NT2/D1 (cell line): ENCODE data around the gene SIK2.

Experiments
- SUZ12 ChIP-seq: IDR thresholded peaks from 2 replicates; pipeline ENCODE4 v1.6.1; 2011; ENCODE audit not compliant: insufficient read length, insufficient read depth; ENCODE audit errors: extremely low read depth
- ZNF274 ChIP-seq: IDR thresholded peaks from 2 replicates; pipeline ENCODE4 v1.6.1; 2011; ENCODE audit warnings: mild to moderate bottlenecking, low read depth, low read length

DNA sequence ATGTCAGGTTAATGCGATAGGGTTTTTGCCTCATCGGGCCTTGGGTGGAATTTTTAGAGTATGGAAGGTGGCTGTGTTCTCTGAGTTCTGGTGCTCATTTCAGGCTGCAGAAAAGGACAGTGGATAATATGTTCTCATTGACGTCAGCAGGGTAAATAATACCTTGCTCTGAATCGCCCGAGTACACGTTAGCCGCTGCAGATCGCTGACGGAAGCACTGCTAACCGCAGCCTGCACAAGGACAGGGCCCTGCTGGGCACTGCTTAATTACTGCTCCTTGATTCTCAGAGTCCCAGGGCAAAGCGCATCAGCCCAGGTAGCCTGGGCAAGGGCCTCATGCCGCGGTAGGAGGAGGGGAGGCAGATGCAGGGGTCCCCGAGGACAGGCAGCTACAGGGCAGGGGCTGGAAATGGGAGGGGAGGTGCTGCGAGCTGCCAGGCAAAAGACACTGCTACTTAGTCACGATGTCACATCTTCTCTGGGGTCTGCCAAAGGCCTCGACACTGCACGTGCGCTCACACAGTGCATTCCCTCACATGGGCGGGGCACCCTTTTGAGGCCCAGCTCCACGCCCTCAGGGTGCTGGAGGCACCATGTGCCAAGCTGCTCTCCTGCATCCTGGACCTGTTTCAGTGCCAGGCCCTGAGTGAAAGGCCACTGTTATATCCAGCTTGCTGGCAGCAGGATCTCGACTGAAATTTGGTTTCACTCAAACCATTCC, 128.8 kb downstream of the SIK2 start:
- TF ChIP-seq ZNF274, result no peak
- TF ChIP-seq SUZ12, result no peak
